HFFc6 (cell line): ENCODE results near the gene ARSH. TPM values are rescaled to one million over a fixed set of nuclear protein-coding genes. Genes with fewer than 3 reads are reported as not detected.

Source experiments
- DNase-seq: peaks from one replicate; pipeline ENCODE4 v3.0.0-alpha.2; 2018
- H3K27ac Mint-ChIP-seq: 2 replicates; pipeline ENCODE4 v1.8.0; 2020; ENCODE audit warnings: mild to moderate bottlenecking, mixed read lengths
- H3K27me3 Mint-ChIP-seq: 2 replicates; pipeline ENCODE4 v1.8.0; 2021; ENCODE audit warnings: mild to moderate bottlenecking, moderate library complexity, mixed read lengths; ENCODE audit not compliant: insufficient read depth
- H3K36me3 Mint-ChIP-seq: 2 replicates; pipeline ENCODE4 v1.8.0; 2021; ENCODE audit warnings: low read depth, mixed read lengths
- H3K4me1 Mint-ChIP-seq: 2 replicates; pipeline ENCODE4 v1.8.0; 2020; ENCODE audit warnings: low read depth, mixed read lengths
- H3K4me3 Mint-ChIP-seq: 2 replicates; pipeline ENCODE4 v1.8.0; 2020; ENCODE audit warnings: mild to moderate bottlenecking, moderate library complexity, mixed read lengths
- H3K9me3 Mint-ChIP-seq: 2 replicates; pipeline ENCODE4 v1.8.0; 2020; ENCODE audit warnings: mild to moderate bottlenecking, mixed read lengths
- CTCF ChIP-seq: fragments of 200-600 bp; sonication (generic); IDR thresholded peaks from 2 replicates; pipeline ENCODE4 v1.5.0; 2021; ENCODE audit warnings: antibody characterized with exemption, mild to moderate bottlenecking
- total RNA-seq, 6 experiments: library from RNA; stranded (reverse); fragmentation: NEBNext Ultra II Directional; extraction: Animal tissue kit (Norgen Biotek cat#: 25700); gene quantifications; 2 replicates in 1 of 6; 3 replicates in 5 of 6; pipeline ENCODE4 v1.2.3, GENCODE V29; 2021

ARSH gene
- total RNA-seq, 6 experiments from 2014 or later, result not detected

GRCh38 chrX:3017492-3017891, 11.1 kb downstream of the ARSH start:
- H3K4me3 Mint-ChIP-seq, result no peak overlapping the region
- no peak for TF ChIP-seq CTCF
- H3K4me1 Mint-ChIP-seq, result no peaks in the 10 kb centered on the region
- H3K9me3 Mint-ChIP-seq, result no peaks in the 10 kb centered on the region
- DNase-seq, result no peak
- no peaks in the 10 kb centered on the region for H3K36me3 Mint-ChIP-seq
- H3K27me3 Mint-ChIP-seq, result peaks cover 2% of the 10 kb centered on the region
- no peak overlapping the region for H3K27ac Mint-ChIP-seq

GRCh38 chrX:3024176-3024575, 17.8 kb downstream of the ARSH start:
- Mint-ChIP-seq H3K36me3 (no peaks in the 10 kb centered on the region), H3K27ac (no peak overlapping the region), H3K4me1 (no peaks in the 10 kb centered on the region), H3K9me3 (no peaks in the 10 kb centered on the region), H3K27me3 (no peaks in the 10 kb centered on the region), H3K4me3 (no peak overlapping the region)
- no peak for TF ChIP-seq CTCF
- no peak for DNase-seq

GRCh38 chrX:3026074-3026815, 19.9 kb downstream of the ARSH start:
- no peaks in the 10 kb centered on the region for H3K9me3 Mint-ChIP-seq
- H3K4me3 Mint-ChIP-seq, result no peak overlapping the region
- H3K4me1 Mint-ChIP-seq, result no peaks in the 10 kb centered on the region
- no peak for DNase-seq
- H3K36me3 Mint-ChIP-seq, result no peaks in the 10 kb centered on the region
- no peak overlapping the region for H3K27ac Mint-ChIP-seq
- TF ChIP-seq CTCF, result no peak
- H3K27me3 Mint-ChIP-seq, result no peaks in the 10 kb centered on the region

GRCh38 chrX:3029129-3029528, 22.8 kb downstream of the ARSH start:
- H3K27ac Mint-ChIP-seq, result no peak overlapping the region
- H3K4me3 Mint-ChIP-seq, result no peak overlapping the region
- DNase-seq, result no peak
- H3K4me1 Mint-ChIP-seq, result no peaks in the 10 kb centered on the region
- no peak for TF ChIP-seq CTCF
- H3K36me3 Mint-ChIP-seq, result no peaks in the 10 kb centered on the region
- H3K27me3 Mint-ChIP-seq, result peaks cover 5% of the 10 kb centered on the region; the same call in 1 of the 2 replicates
- H3K9me3 Mint-ChIP-seq, result no peaks in the 10 kb centered on the region

- H3K4me1 Mint-ChIP-seq, result no peaks in the 10 kb centered on the region
- H3K27ac Mint-ChIP-seq, result no peak overlapping the region
- no peaks in the 10 kb centered on the region for H3K36me3 Mint-ChIP-seq
- H3K4me3 Mint-ChIP-seq, result no peak overlapping the region
- DNase-seq, result no peak
- peaks cover 8% of the 10 kb centered on the region for H3K27me3 Mint-ChIP-seq
- H3K9me3 Mint-ChIP-seq, result no peaks in the 10 kb centered on the region
- TF ChIP-seq CTCF, result no peak
These were observed 30.9 kb downstream of the ARSH start for GRCh38 chrX:3037218-3037617.
